Liver (tissue), 9 donors: ENCODE data around the gene CYTH3. TPM values are rescaled to one million over a fixed set of nuclear protein-coding genes. Genes with fewer than 3 reads are reported as not detected.

Experiments
- DNase-seq: peaks from one replicate; pipeline ENCODE4 v3.0.0-alpha.2; 2017; ENCODE audit warnings: low spot score
- H3K27ac ChIP-seq, 2 donors: one replicate each; pipeline ENCODE4 v1.7.0; 2013; ENCODE audit warnings: inconsistent platforms in 2 of 2, low read length in 2 of 2, control low read depth in 1 of 2, low read depth in 1 of 2, mild to moderate bottlenecking in 1 of 2
- H3K27me3 ChIP-seq, 4 donors: one replicate each; pipeline versions ENCODE4 v1.6.1 to v1.7.0; 2013; ENCODE audit warnings: low read length in 3 of 4, inconsistent platforms in 1 of 4, mild to moderate bottlenecking in 1 of 4, moderate library complexity in 1 of 4; ENCODE audit not compliant: control insufficient read depth in 4 of 4, insufficient read depth in 4 of 4
- H3K36me3 ChIP-seq, 4 donors: one replicate each; pipeline versions ENCODE4 v1.6.1 to v1.7.0; 2013; ENCODE audit warnings: low read length in 3 of 4, mild to moderate bottlenecking in 3 of 4, low read depth in 1 of 4, moderate library complexity in 1 of 4; ENCODE audit not compliant: control insufficient read depth in 4 of 4, insufficient read depth in 3 of 4
- H3K4me1 ChIP-seq, 4 donors: one replicate each; pipeline versions ENCODE4 v1.6.1 to v1.7.0; 2013; ENCODE audit warnings: low read length in 3 of 4, mild to moderate bottlenecking in 3 of 4, moderate library complexity in 1 of 4; ENCODE audit not compliant: control insufficient read depth in 4 of 4, insufficient read depth in 4 of 4
- H3K4me3 ChIP-seq, 3 donors: one replicate each; pipeline versions ENCODE4 v1.6.1 to v1.7.0; 2013; ENCODE audit warnings: low read length in 3 of 3, control low read depth in 1 of 3, low read depth in 1 of 3, mild to moderate bottlenecking in 1 of 3
- H3K9ac ChIP-seq, 2 donors: one replicate each; pipeline ENCODE4 v1.7.0; 2013; ENCODE audit warnings: low read length in 2 of 2, mild to moderate bottlenecking in 2 of 2, moderate library complexity in 2 of 2, control low read depth in 1 of 2, low read depth in 1 of 2
- H3K9me3 ChIP-seq, 4 donors: one replicate each; pipeline versions ENCODE4 v1.6.1 to v1.7.0; 2013; ENCODE audit warnings: low read length in 3 of 4; ENCODE audit not compliant: control insufficient read depth in 4 of 4
- ATF3 ChIP-seq: IDR thresholded peaks from 2 replicates; pipeline ENCODE4 v1.6.1; 2016; ENCODE audit warnings: antibody characterized with exemption
- CTCF ChIP-seq: fragments of 150-350 bp; IDR thresholded peaks from 2 replicates; pipeline ENCODE4 v1.5.1; 2017; ENCODE audit warnings: improper control_type of control experiment, low read depth, low read length; ENCODE audit not compliant: missing input control
- EGR1 ChIP-seq, 2 donors: IDR thresholded peaks; 2 replicates each; pipeline ENCODE4 v1.6.1; 2016 to 2018; ENCODE audit warnings: antibody characterized with exemption in 2 of 2, low read depth in 2 of 2
- FOXA1 ChIP-seq: IDR thresholded peaks from 2 replicates; pipeline ENCODE4 v1.6.1; 2016; ENCODE audit warnings: antibody characterized with exemption
- GABPA ChIP-seq, 2 donors: IDR thresholded peaks in 1 of 2; conservative IDR thresholded peaks in 1 of 2; 2 replicates each; pipeline ENCODE4 v1.6.1; 2016; ENCODE audit warnings: antibody characterized with exemption in 2 of 2, mild to moderate bottlenecking in 1 of 2, moderate library complexity in 1 of 2
- HNF4A ChIP-seq, 2 donors: conservative IDR thresholded peaks; 2 replicates each; pipeline ENCODE4 v1.6.1; 2016; ENCODE audit warnings: antibody characterized with exemption in 2 of 2, mild to moderate bottlenecking in 2 of 2
- HNF4G ChIP-seq: IDR thresholded peaks from 2 replicates; pipeline ENCODE4 v1.6.1; 2016; ENCODE audit warnings: antibody characterized with exemption
- JUND ChIP-seq, 2 donors: IDR thresholded peaks; 2 replicates each; pipeline ENCODE4 v1.6.1; 2016; ENCODE audit warnings: antibody characterized with exemption in 2 of 2
- MAX ChIP-seq: IDR thresholded peaks from 2 replicates; pipeline ENCODE4 v1.6.1; 2016; ENCODE audit warnings: antibody characterized with exemption
- NR2F2 ChIP-seq: IDR thresholded peaks from 2 replicates; pipeline ENCODE4 v1.6.1; 2016; ENCODE audit warnings: antibody characterized with exemption
- RAD21 ChIP-seq, 2 donors: IDR thresholded peaks; 2 replicates each; pipeline ENCODE4 v1.6.1; 2016; ENCODE audit warnings: antibody characterized with exemption in 2 of 2, mild to moderate bottlenecking in 2 of 2
- REST ChIP-seq: IDR thresholded peaks from 2 replicates; pipeline ENCODE4 v1.6.1; 2016; ENCODE audit warnings: antibody characterized with exemption, mild to moderate bottlenecking
- RXRA ChIP-seq, 2 donors: IDR thresholded peaks; 2 replicates each; pipeline ENCODE4 v1.6.1; 2017 to 2018; ENCODE audit warnings: antibody characterized with exemption in 2 of 2, mild to moderate bottlenecking in 1 of 2
- SP1 ChIP-seq: IDR thresholded peaks from 2 replicates; pipeline ENCODE4 v1.6.1; 2018; ENCODE audit warnings: antibody characterized with exemption, mild to moderate bottlenecking
- YY1 ChIP-seq: IDR thresholded peaks from 2 replicates; pipeline ENCODE4 v1.6.1; 2016; ENCODE audit warnings: antibody characterized with exemption, mild to moderate bottlenecking
- ZBTB33 ChIP-seq: IDR thresholded peaks from 2 replicates; pipeline ENCODE4 v1.6.1; 2016; ENCODE audit warnings: antibody characterized with exemption
- WGBS: extraction: QIAGEN DNeasy Blood & Tissue Kit; methylation state at CpG from one replicate; pipeline ENCODE4 v1.1.7; 2013; 5-methylcytosine and 5-hydroxymethylcytosine counted together
- polyA plus RNA-seq, 2 donors: library from polyadenylated mRNA; stranded (reverse) in 1 of 2; unstranded in 1 of 2; fragments of 200-250 nt in 1 of 2; fragments of >200 nt in 1 of 2; fragmentation: Nextera tagmentation in 1 of 2; extraction: Ambion mirVana in 1 of 2; gene quantifications; one replicate each; pipeline versions ENCODE4 v1.2.1 to v1.2.3, GENCODE V29; 2013 to 2015
- total RNA-seq, 2 donors: library from RNA; depleted of rRNA; stranded (reverse); fragments of >200 nt; gene quantifications; one replicate each; pipeline ENCODE4 v1.2.3, GENCODE V29; 2014
- donor health status: healthy.
- donor health status: healthy.
- donor health status: healthy.
- donor health status: healthy.
- donor health status: healthy.

Gene CYTH3
- total and polyA plus RNA-seq, 4 donors: 1.1 to 6.3 (median 3.7) TPM

- H3K27me3 ChIP-seq: no peaks in the 10 kb centered on the region
- TF ChIP-seq GABPA (IDR thresholded peaks at IDR 0.05 in 1 of 2, conservative IDR thresholded peaks at IDR 0.05 in 1 of 2): no peak
- no peak for TF ChIP-seq SP1
- no peak for TF ChIP-seq NR2F2
- no peak for TF ChIP-seq CTCF
- TF ChIP-seq MAX: no peak
- no peak for TF ChIP-seq YY1
- TF ChIP-seq ZBTB33: no peak
- no peak for TF ChIP-seq RXRA (IDR thresholded peaks at IDR 0.05)
- no peak for TF ChIP-seq FOXA1
- no peak for TF ChIP-seq HNF4A (conservative IDR thresholded peaks at IDR 0.05)
- TF ChIP-seq EGR1 (IDR thresholded peaks at IDR 0.05; ENCODE audit: low read depth in 2 of 2): no peak
- TF ChIP-seq JUND (IDR thresholded peaks at IDR 0.05): no peak
- no peak for TF ChIP-seq ATF3
- H3K4me1 ChIP-seq: no peaks in the 10 kb centered on the region
- no peak overlapping the region for H3K27ac ChIP-seq
- H3K9me3 ChIP-seq: no peaks in the 10 kb centered on the region
- no peak for DNase-seq
- WGBS: 83% methylated on average over 20 of the region's 20 CpGs
- H3K36me3 ChIP-seq: no peaks in the 10 kb centered on the region
- no peak overlapping the region for H3K9ac ChIP-seq
- no peak overlapping the region for H3K4me3 ChIP-seq
Measured at GRCh38 chr7:6284461-6285360, 12.3 kb upstream of the CYTH3 start.

- 89% methylated on average over 7 of the region's 7 CpGs for whole genome bisulfite sequencing
- no peak overlapping the region for H3K27ac ChIP-seq
- DNase-seq: no peak
- H3K9me3 ChIP-seq: no peaks in the 10 kb centered on the region
- no peaks in the 10 kb centered on the region for H3K27me3 ChIP-seq
- no peak for TF ChIP-seq CTCF
- TF ChIP-seq REST: no peak
- no peak for TF ChIP-seq FOXA1
- TF ChIP-seq JUND (IDR thresholded peaks at IDR 0.05): no peak
- TF ChIP-seq NR2F2: no peak
- no peak for TF ChIP-seq SP1
- TF ChIP-seq RAD21 (IDR thresholded peaks at IDR 0.05): no peak
- TF ChIP-seq MAX: no peak
- TF ChIP-seq YY1: no peak
- no peak for TF ChIP-seq HNF4G
- TF ChIP-seq GABPA (IDR thresholded peaks at IDR 0.05 in 1 of 2, conservative IDR thresholded peaks at IDR 0.05 in 1 of 2): no peak
- no peaks in the 10 kb centered on the region for H3K36me3 ChIP-seq
- no peaks in the 10 kb centered on the region for H3K4me1 ChIP-seq
- H3K4me3 ChIP-seq: no peak overlapping the region
- H3K9ac ChIP-seq: no peak overlapping the region
Measured at GRCh38 chr7:6284055-6284400, 11.6 kb upstream of the CYTH3 start.
